CD4-positive, alpha-beta T cell (primary cell): ENCODE results near the gene CFAP43. TPM values are rescaled to one million over a fixed set of nuclear protein-coding genes. Genes with fewer than 3 reads are reported as not detected.
A peak's percentile ranks its signal among the peaks of the same experiment; 100 is the strongest.

Source experiments
- ATAC-seq: fragments of 200-7000 bp; cut with Tn5 transposase; one replicate; pipeline ENCODE4 v1.10.0; 2022; ENCODE audit warnings: mild to moderate bottlenecking; ENCODE audit not compliant: poor library complexity
- CTCF ChIA-PET: fragments of 350-600 bp; sonication (Branson Sonifier 250); formaldehyde crosslinking; loops from one replicate; lab custom pipeline; 2021; ENCODE audit warnings: antibody characterized with exemption, inconsistent platforms; lab: Charles Lee
- POLR2A ChIA-PET: fragments of 350-600 bp; sonication (Branson Sonifier 250); formaldehyde crosslinking; loops from one replicate; lab custom pipeline; 2021; ENCODE audit warnings: antibody characterized with exemption, inconsistent platforms; lab: Charles Lee
- DNase-seq, 14 experiments: peaks; one replicate each; pipeline ENCODE4 v3.0.0-alpha.2; 2013 to 2020; ENCODE audit warnings: mixed read lengths in 2 of 14
- H3K27ac ChIP-seq, 2 donors: one replicate each; pipeline versions ENCODE4 v1.5.1 to v1.7.0; 2013; ENCODE audit warnings: low read length in 2 of 2, low read depth in 1 of 2, mild to moderate bottlenecking in 1 of 2
- H3K27me3 ChIP-seq, 2 experiments: 1 replicate in 1 of 2; 2 replicates in 1 of 2; pipeline versions ENCODE4 v1.6.1 to v1.7.0; 2013; ENCODE audit warnings: low read length in 2 of 2, control low read depth in 1 of 2, mild to moderate bottlenecking in 1 of 2, moderate library complexity in 1 of 2; ENCODE audit not compliant: insufficient read depth in 2 of 2, control insufficient read depth in 1 of 2
- H3K36me3 ChIP-seq: one replicate; pipeline ENCODE4 v1.6.1; 2013; ENCODE audit warnings: low read length, control low read depth; ENCODE audit not compliant: insufficient read depth
- H3K4me1 ChIP-seq: one replicate; pipeline ENCODE4 v1.6.1; 2013; ENCODE audit warnings: low read length, control low read depth; ENCODE audit not compliant: insufficient read depth
- H3K4me3 ChIP-seq: one replicate; pipeline ENCODE4 v1.5.1; 2013; ENCODE audit warnings: mild to moderate bottlenecking, low read length, moderate library complexity
- H3K9me3 ChIP-seq, 2 experiments: 1 replicate in 1 of 2; 2 replicates in 1 of 2; pipeline versions ENCODE4 v1.6.1 to v1.7.0; 2013; ENCODE audit warnings: low read length in 2 of 2, mild to moderate bottlenecking in 2 of 2, control low read depth in 1 of 2, moderate library complexity in 1 of 2; ENCODE audit not compliant: control insufficient read depth in 1 of 2, insufficient read depth in 1 of 2
- H3K27ac Mint-ChIP-seq: one replicate; pipeline ENCODE4 v1.8.0; 2020; ENCODE audit warnings: mixed read lengths
- H3K27me3 Mint-ChIP-seq: one replicate; pipeline ENCODE4 v1.8.0; 2021; ENCODE audit warnings: mixed read lengths
- H3K36me3 Mint-ChIP-seq: one replicate; pipeline ENCODE4 v1.8.0; 2021; ENCODE audit warnings: low read depth, mixed read lengths
- H3K4me1 Mint-ChIP-seq: one replicate; pipeline ENCODE4 v1.8.0; 2021; ENCODE audit warnings: low read depth, mixed read lengths
- H3K4me3 Mint-ChIP-seq: one replicate; pipeline ENCODE4 v1.8.0; 2020; ENCODE audit warnings: mild to moderate bottlenecking, mixed read lengths
- H3K9me3 Mint-ChIP-seq: one replicate; pipeline ENCODE4 v1.8.0; 2020; ENCODE audit warnings: mixed read lengths
- intact Hi-C, 2 experiments: fragments of 100-400 bp; cut with DNase I in 1 of 2; cut with micrococcal nuclease in 1 of 2; formaldehyde crosslinking; loops; one replicate each; pipeline versions ENCODE4 v1.15.1 to v1.9.0; 2023 to 2025; cut with DNase I, micrococcal nuclease
- total RNA-seq, 174 experiments: library from RNA in 2 of 174; stranded (reverse) in 2 of 174; gene quantifications; one replicate each; pipeline ENCODE4 v1.2.3 and lab custom pipeline; 2021 to 2026
- TF ChIP-seq, protein P1 (sequence below): fragments of 200-600 bp; IDR thresholded peaks from one replicate; pipeline ENCODE4 v1.8.0; 2022; ENCODE audit warnings: antibody characterized with exemption, mild to moderate bottlenecking

The CFAP43 gene
- total RNA-seq, 2 experiments from 2014 or later: not detected

DNA sequence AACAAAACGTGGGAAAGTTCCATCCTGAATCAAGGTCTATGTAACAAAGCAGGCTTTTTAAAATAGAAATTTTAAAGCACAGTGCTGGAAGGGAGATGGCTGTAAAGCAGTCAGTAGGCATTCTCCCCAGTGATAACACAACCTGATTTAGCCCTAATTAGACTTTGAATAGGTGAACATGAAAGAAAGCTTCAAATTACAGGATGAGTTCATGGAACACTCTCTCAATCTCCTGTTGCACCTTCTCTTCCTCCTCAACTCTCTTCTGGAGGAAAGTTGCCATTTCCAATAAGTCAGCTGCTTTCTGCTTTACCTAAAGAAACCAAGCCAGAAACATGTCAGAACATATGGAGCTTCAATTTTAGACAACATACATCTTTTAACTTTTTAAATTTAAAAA is 90.1 kb downstream of the CFAP43 start:
- CTCF ChIA-PET: no interaction called here
- intact Hi-C loops: no loop called here

DNA sequence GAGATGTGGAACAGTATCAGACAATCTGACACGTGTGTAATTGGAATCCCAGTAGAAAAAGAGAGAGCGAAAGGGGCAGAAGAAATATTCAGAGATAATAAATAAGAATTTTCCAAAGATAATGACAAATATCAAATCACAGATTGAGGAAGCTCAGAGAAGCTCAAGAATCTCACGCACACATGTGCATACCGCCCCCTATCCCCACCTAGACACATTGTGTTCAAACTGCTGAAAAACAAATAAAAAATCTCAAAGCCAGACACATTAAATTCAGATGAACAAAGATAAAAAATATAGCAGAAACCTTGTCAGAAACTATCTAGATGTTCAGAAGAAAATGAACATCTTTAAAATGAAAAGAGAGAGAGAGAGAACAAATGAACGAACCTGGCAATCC is 92.9 kb downstream of the CFAP43 start:
- DNase-seq: peak in 4 of 14 experiments; percentile 11 to 49 (median 36)
- CTCF ChIA-PET: interaction anchor here (0.7 to 1.4 kb wide), 5 partner anchors 15 to 251 kb away, joined by 3 to 7 read pairs (median 3); no protein-coding TSS in a partner anchor
- no peak overlapping the region for H3K27ac ChIP-seq
- peaks cover 0 to under 1% of the 10 kb centered on the region in 2 experiments for H3K27me3 ChIP-seq
- H3K4me3 Mint-ChIP-seq: no peak overlapping the region
- intact Hi-C loops: no loop called here
- TF ChIP-seq, protein P1, sequence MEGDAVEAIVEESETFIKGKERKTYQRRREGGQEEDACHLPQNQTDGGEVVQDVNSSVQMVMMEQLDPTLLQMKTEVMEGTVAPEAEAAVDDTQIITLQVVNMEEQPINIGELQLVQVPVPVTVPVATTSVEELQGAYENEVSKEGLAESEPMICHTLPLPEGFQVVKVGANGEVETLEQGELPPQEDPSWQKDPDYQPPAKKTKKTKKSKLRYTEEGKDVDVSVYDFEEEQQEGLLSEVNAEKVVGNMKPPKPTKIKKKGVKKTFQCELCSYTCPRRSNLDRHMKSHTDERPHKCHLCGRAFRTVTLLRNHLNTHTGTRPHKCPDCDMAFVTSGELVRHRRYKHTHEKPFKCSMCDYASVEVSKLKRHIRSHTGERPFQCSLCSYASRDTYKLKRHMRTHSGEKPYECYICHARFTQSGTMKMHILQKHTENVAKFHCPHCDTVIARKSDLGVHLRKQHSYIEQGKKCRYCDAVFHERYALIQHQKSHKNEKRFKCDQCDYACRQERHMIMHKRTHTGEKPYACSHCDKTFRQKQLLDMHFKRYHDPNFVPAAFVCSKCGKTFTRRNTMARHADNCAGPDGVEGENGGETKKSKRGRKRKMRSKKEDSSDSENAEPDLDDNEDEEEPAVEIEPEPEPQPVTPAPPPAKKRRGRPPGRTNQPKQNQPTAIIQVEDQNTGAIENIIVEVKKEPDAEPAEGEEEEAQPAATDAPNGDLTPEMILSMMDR: peak; percentile 46
- no peak overlapping the region for H3K27ac Mint-ChIP-seq
- H3K9me3 Mint-ChIP-seq: no peaks in the 10 kb centered on the region
- no peaks in the 10 kb centered on the region for H3K36me3 Mint-ChIP-seq
- H3K9me3 ChIP-seq: no peaks in the 10 kb centered on the region
- H3K4me1 Mint-ChIP-seq: no peaks in the 10 kb centered on the region
- H3K27me3 Mint-ChIP-seq: peaks cover 20% of the 10 kb centered on the region
- POLR2A ChIA-PET: interaction anchor here (1.8 kb wide), 1 partner anchor 17 kb away, joined by 7 read pairs; the partner anchor contains the start of gene SFR1
- H3K4me3 ChIP-seq: no peak overlapping the region
- H3K36me3 ChIP-seq: no peaks in the 10 kb centered on the region
- ATAC-seq: no peak
- no peaks in the 10 kb centered on the region for H3K4me1 ChIP-seq

More for the DNA sequence above, 90.1 kb downstream of the CFAP43 start:
- peaks cover 0 to 3% of the 10 kb centered on the region in 2 experiments for H3K27me3 ChIP-seq
- no peaks in the 10 kb centered on the region for H3K4me1 ChIP-seq
- Mint-ChIP-seq H3K27ac (no peak overlapping the region), H3K36me3 (no peaks in the 10 kb centered on the region), H3K9me3 (no peaks in the 10 kb centered on the region), H3K4me3 (no peak overlapping the region), H3K27me3 (peaks cover 13% of the 10 kb centered on the region), H3K4me1 (no peaks in the 10 kb centered on the region)
- POLR2A ChIA-PET: interaction anchor here (0.9 kb wide), 1 partner anchor 20 kb away, joined by 4 read pairs; the partner anchor contains the start of gene SFR1
- no peak overlapping the region for H3K27ac ChIP-seq
- no peaks in the 10 kb centered on the region for H3K9me3 ChIP-seq
- no peak overlapping the region for H3K4me3 ChIP-seq
- TF ChIP-seq, protein P1: no peak
- no peak for ATAC-seq
- H3K36me3 ChIP-seq: no peaks in the 10 kb centered on the region
- no peak for DNase-seq

DNA sequence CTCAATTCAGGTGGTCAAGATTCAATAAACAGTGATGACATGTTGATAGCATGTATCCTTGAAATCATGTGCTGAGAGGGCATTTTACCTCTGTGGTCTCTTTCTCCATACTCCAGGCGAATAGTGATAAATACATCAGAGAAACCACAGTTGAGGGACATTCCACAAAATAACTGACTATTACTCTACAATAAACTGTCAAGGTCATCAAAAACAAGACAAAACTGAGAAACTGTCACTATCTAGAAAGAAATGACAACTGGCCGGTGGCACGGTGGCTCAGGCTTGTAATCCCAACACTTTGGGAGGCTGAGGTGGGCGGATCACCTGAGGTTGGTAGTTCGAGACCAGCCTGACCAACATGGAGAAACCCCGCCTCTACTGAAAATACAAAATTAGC is 94.0 kb downstream of the CFAP43 start:
- H3K36me3 ChIP-seq: no peaks in the 10 kb centered on the region
- H3K27me3 Mint-ChIP-seq: peaks cover 25% of the 10 kb centered on the region
- no peak overlapping the region for H3K27ac Mint-ChIP-seq
- H3K9me3 Mint-ChIP-seq: no peaks in the 10 kb centered on the region
- intact Hi-C loops: no loop called here
- no peak for ATAC-seq
- H3K36me3 Mint-ChIP-seq: no peaks in the 10 kb centered on the region
- H3K9me3 ChIP-seq: no peaks in the 10 kb centered on the region
- H3K4me1 Mint-ChIP-seq: no peaks in the 10 kb centered on the region
- no peak overlapping the region for H3K4me3 Mint-ChIP-seq
- TF ChIP-seq, protein P1: no peak
- CTCF ChIA-PET: interaction anchor here (1.0 kb wide), 1 partner anchor 131 kb away, joined by 3 read pairs; no protein-coding TSS in a partner anchor
- H3K27ac ChIP-seq: no peak overlapping the region
- H3K4me3 ChIP-seq: no peak overlapping the region
- no peak for DNase-seq
- POLR2A ChIA-PET: no interaction called here
- peaks cover 0 to 4% of the 10 kb centered on the region in 2 experiments for H3K27me3 ChIP-seq
- H3K4me1 ChIP-seq: no peaks in the 10 kb centered on the region
